ENCODE results near the gene KLHL1.

KLHL1 gene

GRCh38 chr13:69948016-69948415 lies 160.2 kb downstream of the KLHL1 start:
- Histone ChIP-seq H3K27me3 (ENCODE audit: control insufficient read depth in 1 of 2, insufficient read depth in 2 of 2, low read length in 2 of 2) (no peaks in the 10 kb centered on the region), H3K9me3 (ENCODE audit: low read length) (peaks cover 6% of the 10 kb centered on the region), H3K4me1 (ENCODE audit: insufficient read depth, low read length) (no peaks in the 10 kb centered on the region), H3K4me3 (ENCODE audit: low read depth in 1 of 2, low read length in 2 of 2) (no peak overlapping the region), H3K9ac (ENCODE audit: low read length) (no peak overlapping the region), H3K36me3 (ENCODE audit: insufficient read depth, low read length) (no peaks in the 10 kb centered on the region), H3K27ac (ENCODE audit: low read depth, low read length) (no peak overlapping the region)

DNA sequence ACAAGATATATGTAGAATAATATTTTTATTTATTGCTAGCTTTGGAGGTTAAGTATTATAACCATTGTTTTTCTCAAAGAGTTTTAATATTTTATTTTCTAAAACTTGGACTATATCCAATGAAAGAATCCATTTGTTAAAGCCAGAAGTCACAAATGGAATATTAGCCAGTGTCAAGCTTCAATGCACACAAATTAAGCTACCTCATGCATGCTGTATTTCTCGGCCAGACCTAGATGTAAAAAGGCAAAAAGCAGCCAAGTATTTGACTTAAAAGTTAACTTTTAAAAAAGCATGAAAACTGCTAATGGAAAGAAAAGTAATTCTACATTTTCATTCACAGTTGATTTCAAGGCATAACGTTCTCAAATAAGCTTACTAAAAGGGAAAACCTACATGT lies 160.7 kb downstream of the KLHL1 start:
- H3K27ac ChIP-seq (ENCODE audit: low read depth, low read length) = no peak overlapping the region
- H3K9me3 ChIP-seq (ENCODE audit: low read length) = peaks cover 6% of the 10 kb centered on the region
- no peak overlapping the region for H3K9ac ChIP-seq (ENCODE audit: low read length)
- no peaks in the 10 kb centered on the region for H3K27me3 ChIP-seq (ENCODE audit: control insufficient read depth in 1 of 2, insufficient read depth in 2 of 2, low read length in 2 of 2)
- H3K36me3 ChIP-seq (ENCODE audit: insufficient read depth, low read length) = no peaks in the 10 kb centered on the region
- no peaks in the 10 kb centered on the region for H3K4me1 ChIP-seq (ENCODE audit: insufficient read depth, low read length)
- H3K4me3 ChIP-seq (ENCODE audit: low read depth in 1 of 2, low read length in 2 of 2) = no peak overlapping the region

DNA sequence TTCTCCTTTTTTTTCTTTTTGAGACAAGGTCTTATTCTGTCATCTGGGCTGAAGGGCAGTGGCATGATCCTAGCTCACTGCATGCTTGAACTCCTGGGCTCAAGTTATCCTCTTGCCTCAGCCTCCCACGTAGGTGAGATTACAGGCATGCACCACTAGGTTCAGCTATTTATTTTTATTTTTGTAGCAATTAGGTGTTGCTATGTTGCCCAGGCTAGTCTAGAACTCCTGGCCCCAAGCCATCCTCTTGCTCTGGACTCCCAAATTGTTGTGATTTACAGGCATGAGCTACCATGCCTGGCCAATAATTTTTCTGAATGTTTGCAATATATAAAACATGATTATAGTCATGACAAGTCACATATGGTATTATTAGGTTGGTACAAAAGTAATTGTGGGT lies 161.7 kb downstream of the KLHL1 start:
- H3K27me3 ChIP-seq (ENCODE audit: control insufficient read depth in 1 of 2, insufficient read depth in 2 of 2, low read length in 2 of 2) = no peaks in the 10 kb centered on the region
- no peaks in the 10 kb centered on the region for H3K4me1 ChIP-seq (ENCODE audit: insufficient read depth, low read length)
- no peak overlapping the region for H3K9ac ChIP-seq (ENCODE audit: low read length)
- H3K9me3 ChIP-seq (ENCODE audit: low read length) = peaks cover 6% of the 10 kb centered on the region
- no peaks in the 10 kb centered on the region for H3K36me3 ChIP-seq (ENCODE audit: insufficient read depth, low read length)
- H3K27ac ChIP-seq (ENCODE audit: low read depth, low read length) = no peak overlapping the region
- no peak overlapping the region for H3K4me3 ChIP-seq (ENCODE audit: low read depth in 1 of 2, low read length in 2 of 2)

- no peak overlapping the region for H3K4me3 ChIP-seq (ENCODE audit: low read depth in 1 of 2, low read length in 2 of 2)
- H3K27ac ChIP-seq (ENCODE audit: low read depth, low read length) = no peak overlapping the region
- no peaks in the 10 kb centered on the region for H3K27me3 ChIP-seq (ENCODE audit: control insufficient read depth in 1 of 2, insufficient read depth in 2 of 2, low read length in 2 of 2)
- H3K9me3 ChIP-seq (ENCODE audit: low read length) = no peaks in the 10 kb centered on the region
- H3K9ac ChIP-seq (ENCODE audit: low read length) = no peak overlapping the region
- H3K36me3 ChIP-seq (ENCODE audit: insufficient read depth, low read length) = no peaks in the 10 kb centered on the region
- no peaks in the 10 kb centered on the region for H3K4me1 ChIP-seq (ENCODE audit: insufficient read depth, low read length)
Observed at GRCh38 chr13:69935043-69935442, 173.2 kb downstream of the KLHL1 start.

DNA sequence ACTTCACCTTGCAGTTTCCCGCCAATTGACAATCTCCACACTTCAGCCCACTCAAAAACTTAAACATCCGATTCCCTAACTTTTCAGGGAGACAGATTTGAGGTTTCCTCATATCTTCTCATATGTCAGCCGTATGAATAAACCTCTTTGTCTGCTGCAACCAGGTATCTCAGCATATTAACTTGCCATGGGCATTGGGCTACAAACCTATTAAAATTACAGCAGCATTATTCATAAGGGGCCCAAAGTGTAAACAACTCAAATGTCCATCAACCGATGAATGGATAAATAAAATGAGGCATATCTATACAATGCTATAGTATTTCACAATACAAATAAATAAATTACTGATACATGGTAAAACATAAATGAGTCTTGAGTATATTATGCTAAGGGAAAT lies 180.0 kb downstream of the KLHL1 start:
- no peak overlapping the region for H3K4me3 ChIP-seq (ENCODE audit: low read depth in 1 of 2, low read length in 2 of 2)
- no peaks in the 10 kb centered on the region for H3K27me3 ChIP-seq (ENCODE audit: control insufficient read depth in 1 of 2, insufficient read depth in 2 of 2, low read length in 2 of 2)
- no peaks in the 10 kb centered on the region for H3K36me3 ChIP-seq (ENCODE audit: insufficient read depth, low read length)
- no peaks in the 10 kb centered on the region for H3K9me3 ChIP-seq (ENCODE audit: low read length)
- no peak overlapping the region for H3K9ac ChIP-seq (ENCODE audit: low read length)
- H3K27ac ChIP-seq (ENCODE audit: low read depth, low read length) = no peak overlapping the region
- H3K4me1 ChIP-seq (ENCODE audit: insufficient read depth, low read length) = no peaks in the 10 kb centered on the region

GRCh38 chr13:69921156-69921555 lies 187.1 kb downstream of the KLHL1 start:
- Histone ChIP-seq H3K27me3 (ENCODE audit: control insufficient read depth in 1 of 2, insufficient read depth in 2 of 2, low read length in 2 of 2) (no peaks in the 10 kb centered on the region), H3K4me3 (ENCODE audit: low read depth in 1 of 2, low read length in 2 of 2) (no peak overlapping the region), H3K9ac (ENCODE audit: low read length) (no peak overlapping the region), H3K9me3 (ENCODE audit: low read length) (no peaks in the 10 kb centered on the region), H3K4me1 (ENCODE audit: insufficient read depth, low read length) (no peaks in the 10 kb centered on the region), H3K36me3 (ENCODE audit: insufficient read depth, low read length) (no peaks in the 10 kb centered on the region), H3K27ac (ENCODE audit: low read depth, low read length) (no peak overlapping the region)

- H3K9ac ChIP-seq (ENCODE audit: low read length) = no peak overlapping the region
- H3K9me3 ChIP-seq (ENCODE audit: low read length) = no peaks in the 10 kb centered on the region
- H3K36me3 ChIP-seq (ENCODE audit: insufficient read depth, low read length) = no peaks in the 10 kb centered on the region
- H3K27me3 ChIP-seq (ENCODE audit: control insufficient read depth in 1 of 2, insufficient read depth in 2 of 2, low read length in 2 of 2) = no peaks in the 10 kb centered on the region
- no peak overlapping the region for H3K4me3 ChIP-seq (ENCODE audit: low read depth in 1 of 2, low read length in 2 of 2)
- H3K27ac ChIP-seq (ENCODE audit: low read depth, low read length) = no peak overlapping the region
- no peaks in the 10 kb centered on the region for H3K4me1 ChIP-seq (ENCODE audit: insufficient read depth, low read length)
Observed at GRCh38 chr13:69912630-69913029, 195.6 kb downstream of the KLHL1 start.

DNA sequence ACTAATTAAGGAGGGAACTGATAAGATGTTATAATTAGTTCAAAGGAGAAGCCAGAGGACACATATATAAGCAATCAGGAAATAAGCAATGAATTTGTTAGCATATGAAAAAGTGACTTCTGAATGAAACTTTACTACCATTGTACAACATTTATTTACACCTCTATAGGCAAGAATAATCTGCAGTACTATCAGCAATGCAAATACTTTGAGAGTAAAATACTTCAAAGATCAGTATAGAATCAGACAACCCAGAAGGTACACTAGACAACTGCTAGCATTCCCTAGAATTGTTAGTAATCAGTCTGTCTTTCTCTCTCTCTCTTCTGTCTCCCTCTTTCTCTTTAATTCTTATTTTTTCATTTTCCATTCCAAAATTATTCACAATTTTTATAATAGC lies 197.5 kb downstream of the KLHL1 start:
- Histone ChIP-seq H3K9ac (ENCODE audit: low read length) (no peak overlapping the region), H3K9me3 (ENCODE audit: low read length) (no peaks in the 10 kb centered on the region), H3K36me3 (ENCODE audit: insufficient read depth, low read length) (no peaks in the 10 kb centered on the region), H3K4me1 (ENCODE audit: insufficient read depth, low read length) (no peaks in the 10 kb centered on the region), H3K27ac (ENCODE audit: low read depth, low read length) (no peak overlapping the region), H3K4me3 (ENCODE audit: low read depth in 1 of 2, low read length in 2 of 2) (no peak overlapping the region), H3K27me3 (ENCODE audit: control insufficient read depth in 1 of 2, insufficient read depth in 2 of 2, low read length in 2 of 2) (no peaks in the 10 kb centered on the region)

DNA sequence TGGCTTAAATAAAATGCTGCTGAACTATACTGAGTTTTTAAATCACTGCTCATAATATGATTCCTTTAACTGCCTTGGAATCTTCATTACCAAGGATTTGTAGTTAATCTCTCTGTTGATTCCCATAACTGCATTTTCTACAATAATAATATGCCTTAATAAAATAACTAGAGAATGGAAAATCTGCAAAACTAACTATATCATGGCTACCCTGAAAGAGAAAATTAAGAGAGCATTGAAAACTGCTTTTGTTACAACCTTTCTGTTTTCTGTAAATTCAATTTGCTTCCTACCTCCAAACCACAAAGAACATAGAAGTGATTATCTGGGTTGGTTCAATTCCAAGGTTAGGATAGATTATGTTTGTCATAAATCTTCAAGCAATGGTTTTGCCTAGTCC lies 203.5 kb downstream of the KLHL1 start:
- no peaks in the 10 kb centered on the region for H3K4me1 ChIP-seq (ENCODE audit: insufficient read depth, low read length)
- H3K9ac ChIP-seq (ENCODE audit: low read length) = no peak overlapping the region
- H3K36me3 ChIP-seq (ENCODE audit: insufficient read depth, low read length) = no peaks in the 10 kb centered on the region
- H3K9me3 ChIP-seq (ENCODE audit: low read length) = no peaks in the 10 kb centered on the region
- H3K27me3 ChIP-seq (ENCODE audit: control insufficient read depth in 1 of 2, insufficient read depth in 2 of 2, low read length in 2 of 2) = no peaks in the 10 kb centered on the region
- H3K27ac ChIP-seq (ENCODE audit: low read depth, low read length) = no peak overlapping the region
- H3K4me3 ChIP-seq (ENCODE audit: low read depth in 1 of 2, low read length in 2 of 2) = no peak overlapping the region

DNA sequence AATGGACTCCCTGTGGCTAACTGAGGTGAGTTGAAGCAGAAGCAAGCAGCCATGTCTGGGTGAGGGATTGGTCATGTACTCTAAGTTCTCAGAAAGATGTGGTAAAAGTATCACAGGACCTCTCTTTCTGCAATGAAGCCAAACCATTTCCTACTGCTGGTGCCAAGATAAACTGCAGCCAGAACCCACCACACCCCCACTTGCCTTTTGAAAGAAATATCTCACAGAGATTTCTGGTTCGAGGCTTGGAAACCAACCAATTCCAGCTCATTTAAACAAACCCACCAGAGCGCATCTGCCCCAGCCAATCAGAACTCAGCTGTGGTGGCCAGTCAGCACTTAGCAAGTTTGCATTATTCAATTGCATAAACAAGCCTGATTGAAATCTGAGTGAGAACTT lies 205.2 kb downstream of the KLHL1 start:
- H3K4me3 ChIP-seq (ENCODE audit: low read depth in 1 of 2, low read length in 2 of 2) = no peak overlapping the region
- no peak overlapping the region for H3K27ac ChIP-seq (ENCODE audit: low read depth, low read length)
- no peaks in the 10 kb centered on the region for H3K4me1 ChIP-seq (ENCODE audit: insufficient read depth, low read length)
- no peaks in the 10 kb centered on the region for H3K9me3 ChIP-seq (ENCODE audit: low read length)
- H3K9ac ChIP-seq (ENCODE audit: low read length) = no peak overlapping the region
- H3K36me3 ChIP-seq (ENCODE audit: insufficient read depth, low read length) = no peaks in the 10 kb centered on the region
- no peaks in the 10 kb centered on the region for H3K27me3 ChIP-seq (ENCODE audit: control insufficient read depth in 1 of 2, insufficient read depth in 2 of 2, low read length in 2 of 2)

- H3K27me3 ChIP-seq (ENCODE audit: control insufficient read depth in 1 of 2, insufficient read depth in 2 of 2, low read length in 2 of 2) = no peaks in the 10 kb centered on the region
- H3K4me3 ChIP-seq (ENCODE audit: low read depth in 1 of 2, low read length in 2 of 2) = no peak overlapping the region
- no peaks in the 10 kb centered on the region for H3K36me3 ChIP-seq (ENCODE audit: insufficient read depth, low read length)
- H3K9me3 ChIP-seq (ENCODE audit: low read length) = no peaks in the 10 kb centered on the region
- no peak overlapping the region for H3K9ac ChIP-seq (ENCODE audit: low read length)
- no peak overlapping the region for H3K27ac ChIP-seq (ENCODE audit: low read depth, low read length)
- no peaks in the 10 kb centered on the region for H3K4me1 ChIP-seq (ENCODE audit: insufficient read depth, low read length)
Observed at GRCh38 chr13:69882451-69882850, 225.8 kb downstream of the KLHL1 start.

DNA sequence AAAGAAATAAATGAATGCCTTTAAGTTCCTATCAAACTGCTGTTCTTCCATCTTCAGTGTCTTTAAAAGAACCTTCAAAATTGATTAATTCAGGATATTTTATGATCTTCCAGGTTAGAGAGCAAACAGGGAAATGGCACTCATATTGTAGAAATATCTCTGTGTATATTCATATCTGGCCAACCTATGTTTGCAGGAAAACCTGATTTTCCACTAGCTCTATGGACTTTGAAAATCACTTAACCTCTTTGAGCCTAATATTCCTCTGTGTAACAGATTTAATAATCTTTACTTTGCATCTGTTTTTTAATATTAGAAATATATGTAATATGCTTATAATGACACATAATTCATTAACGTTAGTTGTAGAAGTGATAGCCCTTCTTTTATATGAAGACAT lies 228.3 kb downstream of the KLHL1 start:
- Histone ChIP-seq H3K9me3 (ENCODE audit: low read length) (no peaks in the 10 kb centered on the region), H3K4me3 (ENCODE audit: low read depth in 1 of 2, low read length in 2 of 2) (no peak overlapping the region), H3K36me3 (ENCODE audit: insufficient read depth, low read length) (no peaks in the 10 kb centered on the region), H3K27ac (ENCODE audit: low read depth, low read length) (no peak overlapping the region), H3K9ac (ENCODE audit: low read length) (no peak overlapping the region), H3K27me3 (ENCODE audit: control insufficient read depth in 1 of 2, insufficient read depth in 2 of 2, low read length in 2 of 2) (no peaks in the 10 kb centered on the region), H3K4me1 (ENCODE audit: insufficient read depth, low read length) (no peaks in the 10 kb centered on the region)
